HCT116 (cell line): ENCODE measurements around the gene LRFN2. TPM values are rescaled to one million over a fixed set of nuclear protein-coding genes. Genes with fewer than 3 reads are reported as not detected.
A peak's percentile ranks its signal among the peaks of the same experiment; 100 is the strongest.

ENCODE experiments used
- ATAC-seq: fragments of 200-7000 bp; cut with Tn5 transposase; 2 replicates; pipeline ENCODE4 v1.9.1; 2020; ENCODE audit warnings: mild to moderate bottlenecking, moderate library complexity
- BruUV-seq: library from RNA; stranded (reverse); fragments of 400-500 nt; replicated peaks from 2 replicates; lab custom pipeline; 2021; lab: Mats Ljungman, UMichigan
- CTCF ChIA-PET: fragments of 300-600 bp; sonication (Branson Sonifier 250); formaldehyde crosslinking; loops from one replicate; lab custom pipeline; 2021; ENCODE audit warnings: antibody characterized with exemption; lab: Charles Lee
- POLR2A ChIA-PET: fragments of 300-600, 350-600 bp; sonication (Branson Sonifier 250); formaldehyde crosslinking; loops from one replicate; lab custom pipeline; 2021; ENCODE audit warnings: antibody characterized with exemption; lab: Charles Lee
- RAD21 ChIA-PET, 2 experiments: fragments of 300-600 bp; sonication (Branson Sonifier 250); formaldehyde crosslinking; loops; one replicate each; lab custom pipeline; 2023; ENCODE audit warnings: low total read pairs in 2 of 2; ENCODE audit not compliant: uncharacterized antibody in 2 of 2, unreplicated experiment in 2 of 2, low non-redundant PET in 1 of 2; lab: Charles Lee
- DNase-seq: peaks from one replicate; pipeline ENCODE4 v3.0.0-alpha.2; 2010; ENCODE audit warnings: low read depth, low spot score
- H2AFZ ChIP-seq: fragments of 200-600 bp; shearing (Covaris generic), sonication (generic); 2 replicates; pipeline ENCODE4 v1.6.1; 2017; ENCODE audit warnings: low read depth, mixed run types, mixed read lengths, antibody characterized with exemption, low read length; ENCODE audit not compliant: poor library complexity, severe bottlenecking
- H3K27ac ChIP-seq: 2 replicates; pipeline ENCODE4 v1.5.1; 2012; ENCODE audit warnings: low read depth, low read length
- H3K27me3 ChIP-seq: fragments of 200-600 bp; sonication (generic); 2 replicates; pipeline ENCODE4 v1.6.1; 2016; ENCODE audit warnings: mixed run types, low read length, mixed read lengths; ENCODE audit not compliant: insufficient read depth
- H3K36me3 ChIP-seq, 2 experiments: fragments of 200-500 bp in 1 of 2; fragments of 200-600 bp in 1 of 2; sonication (Bioruptor generic) in 1 of 2; sonication (generic) in 1 of 2; 2 replicates each; pipeline versions ENCODE4 v1.5.1 to v1.6.1; 2014 to 2016; ENCODE audit warnings: low read length in 2 of 2, inconsistent platforms in 1 of 2, mixed read lengths in 1 of 2, mixed run types in 1 of 2; ENCODE audit not compliant: insufficient read depth in 2 of 2, control insufficient read depth in 1 of 2
- H3K4me1 ChIP-seq, 2 experiments: fragments of 200-600 bp in 1 of 2; sonication (generic) in 1 of 2; 2 replicates each; pipeline versions ENCODE4 v1.5.1 to v1.6.1; 2012 to 2017; ENCODE audit warnings: low read length in 2 of 2, inconsistent platforms in 1 of 2, mild to moderate bottlenecking in 1 of 2, mixed read lengths in 1 of 2, mixed run types in 1 of 2, moderate library complexity in 1 of 2; ENCODE audit not compliant: insufficient read depth in 2 of 2, control insufficient read depth in 1 of 2
- H3K4me2 ChIP-seq: fragments of 200-600 bp; sonication (generic); 2 replicates; pipeline ENCODE4 v1.6.1; 2017; ENCODE audit warnings: mixed run types, low read length, mixed read lengths
- H3K4me3 ChIP-seq, 2 experiments: fragments of 200-600 bp in 1 of 2; sonication (generic) in 1 of 2; replicated peaks in 1 of 2; 2 replicates each; pipeline ENCODE4 v1.5.1; 2011 to 2016; ENCODE audit warnings: low read length in 2 of 2, control low read depth in 1 of 2, low read depth in 1 of 2, mild to moderate bottlenecking in 1 of 2, mixed read lengths in 1 of 2, mixed run types in 1 of 2
- H3K79me2 ChIP-seq: fragments of 200-600 bp; sonication (generic); 2 replicates; pipeline ENCODE4 v1.6.1; 2017; ENCODE audit warnings: mild to moderate bottlenecking, mixed run types, low read length, moderate library complexity, mixed read lengths; ENCODE audit not compliant: insufficient read depth
- H3K9ac ChIP-seq: fragments of 200-600 bp; sonication (generic); 2 replicates; pipeline ENCODE4 v1.6.1; 2016; ENCODE audit warnings: low read length, mixed read lengths
- H3K9me2 ChIP-seq: fragments of 200-600 bp; sonication (generic), shearing (Covaris generic); 2 replicates; pipeline ENCODE4 v1.6.1; 2017; ENCODE audit warnings: mixed run types, mild to moderate bottlenecking, moderate library complexity; ENCODE audit not compliant: insufficient read depth
- H3K9me3 ChIP-seq, 2 experiments: fragments of 200-500 bp in 1 of 2; fragments of 200-600 bp in 1 of 2; sonication (Bioruptor generic) in 1 of 2; sonication (generic) in 1 of 2; 2 replicates each; pipeline ENCODE4 v1.6.1; 2014 to 2017; ENCODE audit warnings: low read length in 2 of 2, mixed read lengths in 2 of 2, inconsistent platforms in 1 of 2, low read depth in 1 of 2, mild to moderate bottlenecking in 1 of 2, mixed run types in 1 of 2, moderate library complexity in 1 of 2; ENCODE audit not compliant: control insufficient read depth in 1 of 2, insufficient read depth in 1 of 2
- H4K20me1 ChIP-seq: fragments of 200-600 bp; sonication (generic), shearing (Covaris generic); 2 replicates; pipeline ENCODE4 v1.6.1; 2017; ENCODE audit warnings: mixed run types, mild to moderate bottlenecking, moderate library complexity; ENCODE audit not compliant: insufficient read depth
- CEBPB ChIP-seq: IDR thresholded peaks from 2 replicates; pipeline ENCODE4 v1.6.1; 2012; ENCODE audit warnings: low read depth
- CTCF ChIP-seq, 3 experiments: fragments of 200-600 bp in 1 of 3; sonication (generic) in 1 of 3; IDR thresholded peaks in 2 of 3; conservative IDR thresholded peaks in 1 of 3; 2 replicates each; pipeline ENCODE4 v1.5.1; 2012 to 2017; ENCODE audit warnings: low read depth in 2 of 3, low read length in 2 of 3, antibody characterized with exemption in 1 of 3, borderline replicate concordance in 1 of 3, control low read depth in 1 of 3, mild to moderate bottlenecking in 1 of 3, mixed read lengths in 1 of 3, mixed run types in 1 of 3, moderate library complexity in 1 of 3; ENCODE audit not compliant: insufficient read depth in 1 of 3
- EGR1 ChIP-seq: IDR thresholded peaks from 2 replicates; pipeline ENCODE4 v1.6.1; 2012; ENCODE audit warnings: low read depth
- JUND ChIP-seq: IDR thresholded peaks from 2 replicates; pipeline ENCODE4 v1.6.1; 2012
- MAX ChIP-seq: IDR thresholded peaks from 2 replicates; pipeline ENCODE4 v1.6.1; 2012
- RAD21 ChIP-seq: IDR thresholded peaks from 2 replicates; pipeline ENCODE4 v1.6.1; 2012; ENCODE audit warnings: low read depth, mild to moderate bottlenecking
- ZFX ChIP-seq: fragments of 450-650 bp; IDR thresholded peaks from 2 replicates; pipeline ENCODE4 v1.6.1; 2017
- ZNF274 ChIP-seq: fragments of 200-500 bp; sonication (Bioruptor generic); IDR thresholded peaks from 2 replicates; pipeline ENCODE4 v1.6.1; 2014; ENCODE audit warnings: mild to moderate bottlenecking, low read depth, low read length, inconsistent platforms
- intact Hi-C: fragments of 100-400 bp; cut with micrococcal nuclease; formaldehyde crosslinking; loops from 2 replicates; pipeline ENCODE4 v1.10.0; 2022
- total RNA-seq: library from RNA; stranded (reverse); gene quantifications from one replicate; pipeline ENCODE4 v1.2.1, GENCODE V29; 2021; ENCODE audit not compliant: unreplicated experiment

Gene LRFN2
- total RNA-seq, 1 experiment from 2014 or later: not detected

- ChIA-PET CTCF (no interaction called here), RAD21 (no interaction called here), POLR2A (no interaction called here)
- ATAC-seq: no peak
- Histone ChIP-seq H3K9ac (no peak overlapping the region), H3K27me3 (peaks cover 9% of the 10 kb centered on the region), H4K20me1 (no peaks in the 10 kb centered on the region), H2AFZ (no peak overlapping the region), H3K36me3 (no peaks in the 10 kb centered on the region), H3K9me3 (no peaks in the 10 kb centered on the region), H3K4me2 (no peak overlapping the region), H3K27ac (no peak overlapping the region), H3K4me1 (no peaks in the 10 kb centered on the region), H3K79me2 (no peaks in the 10 kb centered on the region), H3K4me3 (no peak overlapping the region), H3K9me2 (no peaks in the 10 kb centered on the region)
- no peak for DNase-seq
- BruUV-seq: no TSS peak
- intact Hi-C loops: no loop called here
- TF ChIP-seq MAX: no peak
- no peak for TF ChIP-seq RAD21
- TF ChIP-seq CEBPB: 0 out of 2 replicates have a peak, but pooled peaks have one; percentile 19
- TF ChIP-seq JUND: no peak
- TF ChIP-seq ZFX: no peak
- TF ChIP-seq CTCF (IDR thresholded peaks at IDR 0.05 in 2 of 3, conservative IDR thresholded peaks at IDR 0.05 in 1 of 3; ENCODE audit: borderline replicate concordance in 1 of 3, insufficient read depth in 1 of 3, low read depth in 2 of 3, low read length in 2 of 3): no peak
- no peak for TF ChIP-seq EGR1
- no peak for TF ChIP-seq ZNF274
Measured at GRCh38 chr6:40378071-40378724, 209.0 kb downstream of the LRFN2 start.
